ENCODE data around the gene NUDT8.
"Not testable (repeated sequence)": the region's sequence is repeated elsewhere in the genome, so short reads cannot be mapped to it uniquely, and the experiment has no call there.

NUDT8 gene

GRCh38 chr11:67641338-67642172 lies 11.8 kb upstream of the NUDT8 start:
- no peak for DNase-seq (ENCODE audit: low spot score)

DNA sequence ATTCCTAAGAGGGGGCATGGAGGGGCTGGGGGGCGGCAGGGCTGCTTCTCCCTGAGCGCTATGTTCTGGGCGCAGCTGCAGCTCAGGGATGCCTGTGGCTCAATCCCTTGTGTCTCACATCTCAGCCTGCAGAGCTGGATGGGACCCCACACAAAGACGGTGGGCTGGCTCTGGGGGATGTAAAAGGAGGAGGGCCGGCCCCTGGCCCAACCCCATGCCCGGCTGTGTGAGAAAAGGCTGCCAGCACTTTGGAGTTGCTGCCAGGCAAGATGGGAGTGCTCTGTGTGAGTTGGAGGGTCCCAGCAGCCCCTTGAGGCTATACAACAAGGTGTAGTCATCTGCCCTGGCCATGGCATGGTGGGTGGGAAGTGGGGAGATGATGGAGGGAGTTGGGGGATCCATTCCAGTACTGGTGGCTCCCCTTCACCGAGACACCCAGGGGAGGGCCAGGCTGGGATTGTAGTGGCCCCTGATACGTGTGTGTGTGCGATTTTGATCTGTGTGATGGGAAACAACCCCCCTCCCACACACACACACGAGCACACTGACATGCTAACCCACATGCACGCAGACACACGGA lies 11.1 kb upstream of the NUDT8 start:
- no peak for DNase-seq (ENCODE audit: low spot score)

GRCh38 chr11:67640021-67640757 lies 10.5 kb upstream of the NUDT8 start:
- DNase-seq (ENCODE audit: low spot score) = peak; percentile 45

DNA sequence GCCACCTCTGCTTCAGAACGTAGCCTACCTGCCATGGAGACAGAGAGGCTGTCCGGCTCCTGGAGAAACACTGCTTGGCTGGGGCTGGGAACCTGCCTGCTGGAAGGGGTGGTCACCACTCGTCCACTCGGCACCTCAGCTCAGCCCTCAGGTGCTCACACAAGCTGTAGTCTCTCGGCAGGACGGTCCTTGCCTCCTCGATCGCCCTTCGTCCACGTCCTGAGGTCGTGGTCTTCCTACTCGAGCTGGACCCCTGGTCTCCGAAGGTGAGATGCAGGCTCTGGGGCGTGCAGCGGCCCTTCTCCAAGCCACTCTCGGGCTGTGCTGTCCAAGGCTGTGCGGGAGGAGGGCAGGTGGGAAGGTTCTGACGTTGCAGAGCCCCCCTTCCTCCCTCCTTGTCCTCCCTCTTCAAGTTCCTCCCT lies 9.7 kb upstream of the NUDT8 start, which contains the start of gene TBX10:
Gene TBX10 (minus strand): TSS at position 326 of the 422 bp plus-strand sequence. CDS start 291 bp downstream, at position 35.
- DNase-seq (ENCODE audit: low spot score) = no peak

- no peak for DNase-seq (ENCODE audit: low spot score)
Observed at GRCh38 chr11:67638535-67639437, 9.0 kb upstream of the NUDT8 start.

- DNase-seq (ENCODE audit: low spot score) = not testable (repeated sequence)
Observed at GRCh38 chr11:67637441-67637840, 7.7 kb upstream of the NUDT8 start.

GRCh38 chr11:67636962-67637361 lies 7.2 kb upstream of the NUDT8 start:
- DNase-seq (ENCODE audit: low spot score) = no peak

GRCh38 chr11:67635231-67635521 lies 5.4 kb upstream of the NUDT8 start:
- no peak for DNase-seq (ENCODE audit: low spot score)

- DNase-seq (ENCODE audit: low spot score) = no peak
Observed at GRCh38 chr11:67634366-67635230, 4.9 kb upstream of the NUDT8 start.

DNA sequence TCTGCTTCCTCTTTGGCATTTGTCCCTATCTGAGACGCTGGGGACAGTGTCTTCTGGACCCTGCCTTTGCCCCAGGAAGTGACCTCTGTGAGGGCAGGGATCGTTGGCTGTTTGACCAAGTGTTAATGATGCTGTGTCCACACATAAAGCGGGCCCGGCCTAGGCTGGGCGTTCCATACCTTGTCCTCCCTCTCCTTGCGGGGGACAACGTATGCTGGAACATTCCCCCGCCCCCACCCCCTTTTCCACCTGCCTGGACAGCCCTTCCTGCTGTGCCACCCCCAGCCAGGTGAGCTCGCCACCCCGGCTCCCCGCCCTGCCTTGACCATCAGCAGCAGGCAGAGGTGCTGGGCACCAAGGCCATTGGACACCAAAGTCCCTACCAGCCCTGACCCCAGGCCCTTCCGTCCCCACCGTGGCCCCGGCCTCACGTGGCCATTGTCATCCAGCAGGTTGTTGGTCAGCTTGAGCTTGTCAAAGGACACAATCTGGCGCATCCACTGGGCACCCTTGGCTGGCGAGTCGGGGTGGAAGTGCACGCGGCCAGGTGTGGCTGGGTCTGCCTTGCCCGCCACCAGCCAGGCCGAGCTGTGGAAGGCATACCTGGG lies 4.1 kb upstream of the NUDT8 start:
- no peak for DNase-seq (ENCODE audit: low spot score)

DNA sequence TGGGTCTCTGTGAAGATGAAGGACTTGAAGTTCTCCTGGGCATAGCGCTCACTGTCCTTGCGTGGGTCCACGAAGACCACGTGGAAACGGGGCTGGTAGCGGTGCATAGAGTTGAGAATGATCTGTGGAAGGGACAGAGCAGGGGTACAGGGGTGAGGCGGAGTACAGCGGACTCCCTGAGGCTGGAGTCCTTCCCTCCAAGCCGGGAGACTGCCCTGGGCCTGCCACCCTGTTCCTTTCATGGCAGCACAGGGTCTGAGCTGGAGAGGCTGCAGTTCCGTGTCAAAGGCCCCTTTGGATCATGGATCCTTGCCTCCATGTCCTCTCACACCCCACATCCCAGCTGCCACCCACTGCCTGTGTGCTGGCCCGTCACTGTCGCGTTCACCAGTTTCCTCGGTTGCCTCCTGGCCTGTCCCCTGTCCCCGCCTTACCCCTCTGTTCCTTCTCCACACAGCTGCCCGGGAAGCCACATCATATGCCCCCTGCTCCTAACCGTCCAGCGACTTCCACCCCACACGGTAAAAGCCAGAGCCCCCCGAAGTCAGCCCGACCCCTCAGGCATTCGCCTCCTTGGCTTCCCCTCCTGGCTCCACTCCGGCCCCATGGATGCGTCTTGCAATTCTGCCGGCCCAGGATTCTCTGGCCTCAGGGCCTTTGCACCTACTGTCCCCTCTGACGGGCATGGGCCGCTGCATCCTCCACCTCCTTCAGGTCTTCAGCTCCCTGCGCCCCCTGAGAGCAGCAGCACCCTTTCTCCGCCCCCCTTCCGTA lies 3.4 kb upstream of the NUDT8 start:
- no peak for DNase-seq (ENCODE audit: low spot score)

- no peak for DNase-seq (ENCODE audit: low spot score)
Observed at GRCh38 chr11:67632175-67632981, 2.6 kb upstream of the NUDT8 start.

DNA sequence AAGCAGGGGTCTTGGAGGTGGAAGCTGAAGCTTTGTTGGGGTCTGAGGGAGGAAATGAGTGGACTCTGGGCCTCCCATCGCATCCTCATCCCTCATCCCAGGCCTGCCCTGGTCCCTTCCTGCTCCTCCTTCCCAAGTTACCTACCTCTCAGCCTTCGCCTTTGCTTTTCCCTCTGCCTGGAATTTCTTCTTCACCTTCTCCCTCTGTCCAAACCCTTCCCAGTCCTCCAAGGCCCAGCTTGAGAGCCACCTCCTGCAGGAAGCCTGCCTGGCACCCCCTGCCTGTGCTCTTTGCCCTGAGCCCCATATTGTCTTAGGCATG lies 2.1 kb upstream of the NUDT8 start:
- DNase-seq (ENCODE audit: low spot score) = no peak

DNA sequence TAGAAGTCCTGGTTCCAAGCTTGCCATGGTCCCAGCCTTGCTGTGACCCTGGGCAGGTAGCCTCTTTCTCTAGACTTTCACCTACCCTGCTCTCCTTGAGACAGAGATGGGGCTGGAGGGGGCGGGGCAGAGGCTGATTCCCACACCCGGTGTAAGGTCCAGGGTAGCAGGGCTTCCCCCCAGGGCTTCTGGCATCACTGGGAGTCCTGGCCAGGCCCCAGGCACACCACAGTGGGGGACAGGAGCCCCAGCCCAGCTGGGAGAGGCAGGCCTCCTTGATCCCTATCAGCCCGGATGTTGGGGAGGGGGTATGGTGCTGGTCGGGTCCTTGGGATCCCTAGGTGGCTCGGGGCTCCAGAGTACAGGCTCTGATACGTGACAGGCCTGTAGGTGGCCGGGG lies 1.7 kb upstream of the NUDT8 start:
- no peak for DNase-seq (ENCODE audit: low spot score)

DNA sequence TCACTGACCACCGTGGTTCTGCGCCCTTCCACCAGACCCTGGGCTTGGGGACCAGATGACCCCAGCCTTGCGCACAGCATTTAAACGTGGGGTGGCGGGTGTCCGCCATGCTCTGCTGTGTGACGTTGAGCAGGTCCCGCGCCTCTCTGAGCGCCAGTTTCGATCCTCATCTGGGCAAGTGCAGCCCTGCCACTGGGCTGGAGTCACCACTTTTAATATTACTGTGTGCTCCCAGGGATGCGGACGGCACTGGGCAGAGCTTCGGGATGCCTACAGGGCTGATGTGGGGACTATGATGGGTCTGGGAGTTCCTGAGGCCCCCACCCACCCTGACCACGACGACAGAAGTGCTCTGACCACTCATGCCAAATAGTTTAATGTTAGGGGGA lies 1.2 kb upstream of the NUDT8 start:
- no peak for DNase-seq (ENCODE audit: low spot score)

GRCh38 chr11:67630228-67630942 lies 648 bp upstream of the NUDT8 start:
- DNase-seq (ENCODE audit: low spot score) = peak; percentile 99

- DNase-seq (ENCODE audit: low spot score) = no peak
Observed at GRCh38 chr11:67628710-67629385, 889 bp downstream of the NUDT8 start.

All from SW480 (cell line).